A673 (cell line): ENCODE results near the gene DSCAM. TPM values are rescaled to one million over a fixed set of nuclear protein-coding genes. Genes with fewer than 3 reads are reported as not detected.

Source experiments
- BruUV-seq: library from RNA; stranded (reverse); fragments of 400-500 nt; replicated peaks from 2 replicates; lab custom pipeline; 2021; lab: Mats Ljungman, UMichigan
- CTCF ChIA-PET: fragments of 300-600 bp; sonication (Branson Sonifier 250); formaldehyde crosslinking; loops from one replicate; lab custom pipeline; 2022; ENCODE audit warnings: antibody characterized with exemption; lab: Charles Lee
- POLR2A ChIA-PET: fragments of 300-600 bp; sonication (Branson Sonifier 250); formaldehyde crosslinking; loops from one replicate; lab custom pipeline; 2022; ENCODE audit warnings: antibody characterized with exemption; ENCODE audit not compliant: low non-redundant PET; lab: Charles Lee
- DNase-seq: peaks from one replicate; pipeline ENCODE4 v3.0.0-alpha.2; 2015; ENCODE audit warnings: low spot score
- H3K27ac ChIP-seq: fragments of 200-600 bp; sonication (generic); 2 replicates; pipeline ENCODE4 v1.5.1; 2016; ENCODE audit warnings: mixed run types, low read depth, mild to moderate bottlenecking, mixed read lengths, antibody characterized with exemption, low read length; ENCODE audit not compliant: poor library complexity, severe bottlenecking
- H3K27me3 ChIP-seq: fragments of 200-600 bp; sonication (generic); replicated peaks from 2 replicates; pipeline ENCODE4 v1.6.1; 2017; ENCODE audit warnings: mixed run types, low read depth, mild to moderate bottlenecking, mixed read lengths, antibody characterized with exemption, low read length; ENCODE audit not compliant: insufficient read depth, poor library complexity
- H3K36me3 ChIP-seq: fragments of 200-600 bp; sonication (generic); 2 replicates; pipeline ENCODE4 v1.6.1; 2016; ENCODE audit warnings: mixed run types, mild to moderate bottlenecking, mixed read lengths, antibody characterized with exemption, low read length; ENCODE audit not compliant: insufficient read depth, poor library complexity, severe bottlenecking
- H3K4me1 ChIP-seq: fragments of 200-600 bp; sonication (generic); 2 replicates; pipeline ENCODE4 v1.6.1; 2017; ENCODE audit warnings: mixed run types, mild to moderate bottlenecking, mixed read lengths, antibody characterized with exemption, low read length; ENCODE audit not compliant: insufficient read depth, poor library complexity, severe bottlenecking
- H3K4me3 ChIP-seq: fragments of 200-600 bp; sonication (generic); 2 replicates; pipeline ENCODE4 v1.5.1; 2016; ENCODE audit warnings: low read depth, mixed run types, mild to moderate bottlenecking, mixed read lengths, low read length; ENCODE audit not compliant: poor library complexity, severe bottlenecking
- H3K9me3 ChIP-seq: fragments of 200-600 bp; sonication (generic); 2 replicates; pipeline ENCODE4 v1.6.1; 2016; ENCODE audit warnings: mixed run types, low read depth, mild to moderate bottlenecking, mixed read lengths, antibody characterized with exemption, low read length; ENCODE audit not compliant: poor library complexity, severe bottlenecking
- EZH2 ChIP-seq: fragments of 200-600 bp; sonication (generic); IDR thresholded peaks from 2 replicates; pipeline ENCODE4 v1.6.1; 2017; ENCODE audit warnings: borderline replicate concordance, low read depth, mild to moderate bottlenecking, mixed read lengths, antibody characterized with exemption, low read length; ENCODE audit not compliant: poor library complexity, severe bottlenecking
- intact Hi-C: fragments of 100-400 bp; cut with micrococcal nuclease; formaldehyde crosslinking; loops from one replicate; pipeline ENCODE4 v1.10.0; 2022; ENCODE audit not compliant: unreplicated experiment
- total RNA-seq: library from RNA; stranded (reverse); gene quantifications from 2 replicates; pipeline ENCODE4 v1.2.3, GENCODE V29; 2021
- TF ChIP-seq, protein P1 (sequence below): fragments of 300-800, 200-600 bp; sonication (generic); conservative IDR thresholded peaks from 2 replicates; pipeline ENCODE4 v1.5.1; 2017; ENCODE audit warnings: low read depth, mild to moderate bottlenecking, antibody characterized with exemption, low read length, moderate library complexity, mixed read lengths

The DSCAM gene
- total RNA-seq, 1 experiment from 2014 or later, result not detected

DNA sequence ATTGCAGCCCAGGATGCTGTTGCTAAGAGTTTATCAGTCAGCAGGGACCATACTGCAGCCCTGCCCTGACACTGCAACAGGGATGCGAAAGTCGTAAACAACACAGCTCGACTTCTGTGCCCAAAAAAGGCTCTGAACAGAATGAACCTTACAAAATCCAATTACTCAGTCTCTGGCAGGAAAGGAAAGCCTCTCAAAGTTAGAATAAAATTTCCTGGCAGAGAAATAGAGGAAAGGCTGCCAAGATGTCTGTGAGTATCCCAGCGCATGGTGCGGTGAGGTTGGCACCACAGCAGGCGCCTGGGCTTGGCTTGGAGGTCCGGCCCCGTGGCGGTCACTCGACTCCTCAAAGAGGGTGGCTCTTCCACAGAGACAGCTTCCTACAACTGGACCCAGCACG is 794.0 kb downstream of the DSCAM start:
- Histone ChIP-seq H3K27me3 (no peaks in the 10 kb centered on the region), H3K36me3 (no peaks in the 10 kb centered on the region), H3K27ac (no peak overlapping the region), H3K4me1 (no peaks in the 10 kb centered on the region), H3K9me3 (peaks cover 14% of the 10 kb centered on the region), H3K4me3 (no peak overlapping the region)
- no TSS peak for BruUV-seq
- DNase-seq, result no peak
- no peak for TF ChIP-seq EZH2
- TF ChIP-seq, protein P1, sequence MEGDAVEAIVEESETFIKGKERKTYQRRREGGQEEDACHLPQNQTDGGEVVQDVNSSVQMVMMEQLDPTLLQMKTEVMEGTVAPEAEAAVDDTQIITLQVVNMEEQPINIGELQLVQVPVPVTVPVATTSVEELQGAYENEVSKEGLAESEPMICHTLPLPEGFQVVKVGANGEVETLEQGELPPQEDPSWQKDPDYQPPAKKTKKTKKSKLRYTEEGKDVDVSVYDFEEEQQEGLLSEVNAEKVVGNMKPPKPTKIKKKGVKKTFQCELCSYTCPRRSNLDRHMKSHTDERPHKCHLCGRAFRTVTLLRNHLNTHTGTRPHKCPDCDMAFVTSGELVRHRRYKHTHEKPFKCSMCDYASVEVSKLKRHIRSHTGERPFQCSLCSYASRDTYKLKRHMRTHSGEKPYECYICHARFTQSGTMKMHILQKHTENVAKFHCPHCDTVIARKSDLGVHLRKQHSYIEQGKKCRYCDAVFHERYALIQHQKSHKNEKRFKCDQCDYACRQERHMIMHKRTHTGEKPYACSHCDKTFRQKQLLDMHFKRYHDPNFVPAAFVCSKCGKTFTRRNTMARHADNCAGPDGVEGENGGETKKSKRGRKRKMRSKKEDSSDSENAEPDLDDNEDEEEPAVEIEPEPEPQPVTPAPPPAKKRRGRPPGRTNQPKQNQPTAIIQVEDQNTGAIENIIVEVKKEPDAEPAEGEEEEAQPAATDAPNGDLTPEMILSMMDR, result no peak
- ChIA-PET CTCF (interaction anchor here (0.6 kb wide), 1 partner anchor 589 kb away, joined by 5 read pairs; no protein-coding TSS in a partner anchor), POLR2A (no interaction called here)
- intact Hi-C loops, result no loop called here

DNA sequence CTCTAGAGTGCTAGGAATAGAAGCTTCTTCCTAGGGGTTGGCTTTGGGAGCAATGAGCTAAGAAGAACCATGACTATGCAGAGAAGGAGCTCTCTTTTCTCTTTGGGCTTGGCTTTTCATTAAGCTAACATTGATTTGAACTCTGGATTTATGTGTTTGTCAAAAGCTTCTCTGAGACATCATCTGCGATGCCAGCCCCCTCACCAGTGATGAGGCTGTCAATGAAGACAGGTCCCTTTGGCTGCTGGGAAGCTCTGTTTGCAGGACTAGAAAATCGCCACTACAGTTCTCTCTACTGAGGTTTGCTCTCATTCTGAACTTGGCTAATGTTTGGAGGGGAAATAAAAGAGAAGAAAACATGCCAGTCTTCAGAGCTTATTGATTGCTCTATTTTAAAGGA is 794.7 kb downstream of the DSCAM start:
- CTCF ChIA-PET, result no interaction called here
- no TSS peak for BruUV-seq
- H3K4me3 ChIP-seq, result no peak overlapping the region
- H3K27ac ChIP-seq, result no peak overlapping the region
- no peak for DNase-seq
- no peaks in the 10 kb centered on the region for H3K4me1 ChIP-seq
- H3K9me3 ChIP-seq, result peaks cover 21% of the 10 kb centered on the region
- POLR2A ChIA-PET, result no interaction called here
- no peaks in the 10 kb centered on the region for H3K27me3 ChIP-seq
- TF ChIP-seq, protein P1, result no peak
- TF ChIP-seq EZH2, result no peak
- no peaks in the 10 kb centered on the region for H3K36me3 ChIP-seq
- intact Hi-C loops, result no loop called here

GRCh38 chr21:40051801-40052200 is 795.2 kb downstream of the DSCAM start:
- no peaks in the 10 kb centered on the region for H3K4me1 ChIP-seq
- no peaks in the 10 kb centered on the region for H3K36me3 ChIP-seq
- H3K9me3 ChIP-seq, result peaks cover 21% of the 10 kb centered on the region
- no peaks in the 10 kb centered on the region for H3K27me3 ChIP-seq
- POLR2A ChIA-PET, result no interaction called here
- TF ChIP-seq, protein P1, result no peak
- no peak for TF ChIP-seq EZH2
- H3K27ac ChIP-seq, result no peak overlapping the region
- no peak for DNase-seq
- H3K4me3 ChIP-seq, result no peak overlapping the region
- no TSS peak for BruUV-seq
- intact Hi-C loops, result no loop called here
- CTCF ChIA-PET, result no interaction called here
